ENCODE measurements around the gene GAB1.
"Not testable (repeated sequence)": the region's sequence is repeated elsewhere in the genome, so short reads cannot be mapped to it uniquely, and the experiment has no call there.

GAB1 gene

DNA sequence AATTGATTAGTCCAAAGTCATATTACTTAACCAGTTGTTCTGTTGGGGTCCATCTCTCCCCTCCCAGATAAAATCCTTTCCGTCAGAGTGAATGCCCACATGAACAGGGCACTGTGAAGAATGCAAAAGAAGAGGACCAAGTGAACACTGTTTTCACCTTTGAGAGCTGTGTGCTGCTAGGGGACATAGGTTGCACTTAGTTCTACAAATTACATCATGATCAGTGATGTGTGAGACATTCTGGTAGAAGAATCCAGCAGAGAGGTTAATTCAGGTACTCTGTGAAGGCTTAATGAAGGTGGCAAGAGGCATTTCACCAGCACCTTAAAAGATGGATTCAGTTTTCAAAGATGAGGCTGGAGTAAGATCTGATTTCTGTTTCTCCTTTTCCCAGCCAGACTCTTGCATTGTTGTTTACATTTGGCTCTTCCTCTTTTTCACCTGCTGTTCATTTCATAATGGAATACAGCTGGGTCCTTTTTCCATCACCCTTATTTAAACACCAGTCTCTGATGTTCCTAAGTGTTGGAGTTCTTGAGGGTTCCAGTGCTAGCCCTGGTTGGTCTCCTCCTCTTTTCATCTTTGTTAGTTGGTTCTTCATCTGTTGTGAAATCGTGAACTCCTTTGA, 10.9 kb downstream of the GAB1 start:
- Histone ChIP-seq H3K4me3 (no peak overlapping the region), H3K9ac (no peak overlapping the region), H3K36me3 (peaks cover 34% of the 10 kb centered on the region), H3K4me1 (peaks cover 25% of the 10 kb centered on the region), H4K20me1 (peaks cover 66% of the 10 kb centered on the region), H3K9me3 (peaks cover 17% of the 10 kb centered on the region; the same call in 1 of the 2 replicates), H3K4me2 (no peak overlapping the region), H3K27me3 (no peaks in the 10 kb centered on the region), H3K27ac (no peak overlapping the region)
- no peak for TF ChIP-seq Cebpa-rat (IDR thresholded peaks at IDR 0.05)

DNA sequence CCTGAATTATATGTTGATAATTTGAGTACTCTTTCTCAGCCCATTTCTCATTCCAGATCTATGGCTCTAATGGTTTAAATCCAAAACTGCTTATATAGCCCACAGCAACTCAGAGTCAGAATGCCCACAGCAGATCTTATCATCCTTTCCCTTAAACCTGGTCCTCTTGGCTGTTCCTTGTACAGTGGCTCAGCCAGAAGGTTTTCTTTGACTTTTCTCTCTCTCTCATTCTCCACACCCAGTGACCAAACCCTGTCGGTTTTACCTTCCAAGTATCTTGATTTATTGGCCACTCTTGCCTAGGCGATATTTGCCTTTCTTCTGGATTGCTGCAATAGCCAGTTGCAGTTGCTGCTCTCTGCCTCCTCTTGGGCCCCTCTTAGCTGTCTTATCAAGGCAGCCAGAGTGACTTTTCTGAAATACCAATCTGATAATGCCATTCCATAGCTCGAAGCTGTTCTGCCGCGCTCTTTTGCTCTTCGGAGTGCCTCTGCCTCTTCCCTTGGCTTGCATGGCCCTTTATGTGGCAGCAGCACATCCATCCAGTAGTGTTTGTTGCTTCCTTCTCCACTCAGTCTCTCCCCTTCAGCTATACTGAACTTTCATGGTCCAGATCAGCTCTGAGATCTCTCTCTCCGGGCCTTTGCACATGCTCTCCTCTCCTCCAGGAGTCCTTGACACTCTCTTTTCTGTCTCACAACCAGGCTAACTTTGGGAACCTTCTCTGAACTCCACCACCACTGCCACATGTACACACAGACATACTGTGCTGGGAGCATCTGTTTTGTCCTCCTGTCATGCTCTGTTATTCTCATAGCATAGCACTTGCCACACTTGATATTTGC, 11.8 kb downstream of the GAB1 start:
- Histone ChIP-seq H4K20me1 (peaks cover 66% of the 10 kb centered on the region), H3K9me3 (peaks cover 17% of the 10 kb centered on the region; the same call in 1 of the 2 replicates), H3K4me3 (no peak overlapping the region), H3K27ac (no peak overlapping the region), H3K36me3 (peaks cover 34% of the 10 kb centered on the region), H3K27me3 (no peaks in the 10 kb centered on the region), H3K4me2 (no peak overlapping the region), H3K9ac (no peak overlapping the region), H3K4me1 (peaks cover 29% of the 10 kb centered on the region)
- no peak for TF ChIP-seq Cebpa-rat (IDR thresholded peaks at IDR 0.05)

DNA sequence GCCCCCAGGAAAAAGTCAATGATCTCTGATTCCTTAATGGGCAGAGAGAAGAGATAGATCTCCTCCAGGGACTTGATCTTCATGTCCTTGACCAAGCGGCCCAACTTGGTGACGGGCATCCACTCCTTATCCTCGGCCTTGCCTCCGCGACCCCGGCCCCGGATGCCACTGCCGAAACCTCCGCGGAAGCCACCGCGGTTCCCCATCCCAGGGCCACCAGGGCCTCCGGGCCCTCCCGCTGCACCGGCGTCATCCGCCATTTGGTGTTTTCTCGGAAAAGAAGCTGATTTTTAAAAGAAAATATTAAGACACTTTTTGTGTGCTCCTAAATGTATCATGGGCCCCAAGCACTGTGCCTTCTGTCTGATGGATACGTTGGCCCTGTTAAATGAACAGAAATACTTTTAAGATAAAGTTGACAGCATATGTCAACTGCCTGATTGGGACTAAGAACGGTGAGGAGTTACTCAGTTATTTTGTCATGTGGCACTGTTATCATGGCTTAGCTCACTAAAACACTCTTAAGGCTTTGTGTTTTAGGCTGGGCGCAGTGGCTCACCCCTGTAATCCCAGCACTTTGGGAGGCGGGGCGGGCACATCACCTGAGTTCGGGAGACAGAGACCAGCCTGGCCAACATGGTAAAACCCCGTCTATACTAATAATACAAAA, 13.3 kb downstream of the GAB1 start:
- Histone ChIP-seq H3K9me3 (peaks cover 17% of the 10 kb centered on the region; the same call in 1 of the 2 replicates), H4K20me1 (peaks cover 57% of the 10 kb centered on the region), H3K4me1 (peaks cover 39% of the 10 kb centered on the region), H3K36me3 (peaks cover 30% of the 10 kb centered on the region)
- not testable (repeated sequence) for H3K4me3 ChIP-seq, H3K27me3 ChIP-seq, H3K27ac ChIP-seq, H3K9ac ChIP-seq, H3K4me2 ChIP-seq

DNA sequence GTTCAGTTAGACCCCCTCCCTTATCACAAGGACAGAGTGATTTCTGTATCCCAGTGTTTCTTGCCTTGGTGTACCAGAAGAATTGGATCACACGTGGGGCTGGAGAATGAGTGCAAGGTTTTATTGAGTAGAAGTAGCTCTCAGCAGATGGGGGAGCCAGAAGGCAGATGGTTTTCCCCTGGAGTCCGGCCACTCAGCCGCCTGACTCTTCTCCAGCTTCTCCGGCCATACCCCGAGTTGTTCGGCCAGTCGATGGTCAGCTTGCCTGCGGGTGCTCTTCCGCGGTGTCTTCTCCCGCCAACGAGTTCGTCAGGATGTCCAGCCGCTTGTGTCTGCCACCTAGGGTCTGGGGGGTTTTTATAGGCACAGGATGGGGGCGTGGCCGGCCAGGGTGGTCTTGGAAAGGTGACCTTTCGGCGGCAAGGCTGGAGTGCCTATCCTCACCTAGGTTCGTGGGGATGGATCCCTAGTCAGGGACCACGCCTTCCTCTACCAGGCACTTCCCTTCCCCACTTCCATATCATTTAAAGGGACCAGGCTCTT, 14.5 kb downstream of the GAB1 start:
- Histone ChIP-seq H3K9me3 (peaks cover 17% of the 10 kb centered on the region; the same call in 1 of the 2 replicates), H3K9ac (no peak overlapping the region), H3K4me1 (peaks cover 51% of the 10 kb centered on the region), H3K4me2 (peak overlapping the region; percentile 66), H3K27me3 (no peaks in the 10 kb centered on the region), H3K36me3 (peaks cover 22% of the 10 kb centered on the region), H3K27ac (0 out of 2 replicates have a peak overlapping the region, but pooled peaks have one; percentile 4), H3K4me3 (no peak overlapping the region), H4K20me1 (peaks cover 58% of the 10 kb centered on the region)
- TF ChIP-seq Cebpa-rat (IDR thresholded peaks at IDR 0.05): no peak

DNA sequence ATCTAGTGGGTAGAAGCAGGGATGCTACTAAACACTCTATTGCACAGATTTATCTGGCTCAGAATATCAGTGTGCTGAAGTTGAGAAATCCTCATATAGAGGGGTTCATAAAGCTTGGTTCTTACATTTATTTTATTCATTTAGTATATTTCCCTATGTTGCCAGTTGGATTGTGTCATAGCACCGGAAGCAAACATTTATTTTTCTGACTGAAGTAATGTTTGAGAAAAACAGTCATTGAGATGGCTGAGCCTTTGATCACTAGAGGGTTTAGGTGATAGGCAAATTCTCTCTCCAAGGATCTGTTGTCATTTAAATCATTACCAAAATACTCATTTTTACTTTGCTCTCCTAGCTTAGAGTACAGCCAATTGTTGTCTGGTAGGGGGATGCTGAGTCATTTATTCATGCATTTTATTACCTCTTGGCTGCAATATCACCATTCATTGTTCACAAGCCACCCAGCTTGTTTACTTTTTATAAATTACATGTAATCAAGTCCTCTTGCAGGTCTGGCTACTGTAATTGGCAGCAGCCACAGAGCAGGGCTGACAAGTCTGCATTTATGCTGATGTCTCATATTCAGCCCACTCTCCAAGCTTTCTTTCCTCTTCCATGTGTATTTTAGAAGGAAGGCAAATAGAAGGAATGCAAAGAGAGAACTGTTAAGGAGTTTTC, 15.2 kb downstream of the GAB1 start:
- Histone ChIP-seq H3K27ac (0 out of 2 replicates have a peak overlapping the region, but pooled peaks have one; percentile 4), H3K4me2 (peak overlapping the region; percentile 66), H3K4me3 (no peak overlapping the region), H3K9ac (no peak overlapping the region), H3K27me3 (no peaks in the 10 kb centered on the region), H3K4me1 (peaks cover 58% of the 10 kb centered on the region), H4K20me1 (peaks cover 51% of the 10 kb centered on the region), H3K36me3 (peaks cover 18% of the 10 kb centered on the region), H3K9me3 (peaks cover 17% of the 10 kb centered on the region; the same call in 1 of the 2 replicates)
- no peak for TF ChIP-seq Cebpa-rat (IDR thresholded peaks at IDR 0.05)

DNA sequence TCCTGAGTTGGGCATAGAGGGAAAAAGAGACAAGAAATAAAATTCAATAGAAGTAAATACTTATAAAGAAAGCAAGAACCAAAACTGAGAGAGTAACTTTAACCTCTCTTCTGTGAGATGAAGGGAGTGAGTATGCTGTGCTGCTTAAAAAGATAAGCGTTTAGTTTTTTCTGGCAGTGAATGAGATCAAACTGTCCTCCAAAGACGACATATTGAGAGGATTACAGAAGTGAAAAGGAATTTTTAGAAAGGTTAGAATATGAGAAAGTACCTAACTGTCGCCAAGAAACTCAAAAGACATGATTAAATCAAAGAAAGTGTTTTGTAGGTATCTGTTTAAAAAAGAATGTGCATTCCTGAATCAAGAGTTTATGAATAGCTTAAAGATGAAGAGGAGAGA, 16.0 kb downstream of the GAB1 start:
- no peak overlapping the region for H3K27ac ChIP-seq
- H3K4me1 ChIP-seq: peaks cover 61% of the 10 kb centered on the region
- 0 out of 2 replicates have a peak overlapping the region, but pooled peaks have one; percentile 66 for H3K4me2 ChIP-seq
- TF ChIP-seq Cebpa-rat (IDR thresholded peaks at IDR 0.05): no peak
- H3K27me3 ChIP-seq: no peaks in the 10 kb centered on the region
- H3K36me3 ChIP-seq: peaks cover 18% of the 10 kb centered on the region
- no peak overlapping the region for H3K4me3 ChIP-seq
- peaks cover 44% of the 10 kb centered on the region for H4K20me1 ChIP-seq
- no peak overlapping the region for H3K9ac ChIP-seq
- H3K9me3 ChIP-seq: peaks cover 17% of the 10 kb centered on the region; the same call in 1 of the 2 replicates

DNA sequence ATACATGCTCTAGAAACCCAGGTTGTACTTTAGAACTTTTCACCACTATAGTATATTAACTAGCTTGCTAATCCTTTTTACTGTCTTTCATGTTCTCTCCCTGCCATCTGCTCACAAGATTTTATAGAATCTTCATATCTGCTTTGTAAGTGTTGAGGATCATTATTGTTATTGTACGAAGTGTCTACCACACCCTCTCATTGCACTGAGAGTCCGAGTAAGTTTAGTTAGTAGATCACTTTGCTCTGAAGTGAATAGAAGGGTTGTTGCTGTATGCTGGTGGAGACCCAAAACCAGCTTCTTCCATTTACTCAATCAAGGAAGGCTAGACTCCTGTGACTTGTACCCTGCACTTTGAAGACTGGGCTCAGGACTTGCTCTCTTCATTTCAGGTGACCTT, 17.1 kb downstream of the GAB1 start:
- peaks cover 18% of the 10 kb centered on the region for H3K36me3 ChIP-seq
- no peak overlapping the region for H3K27ac ChIP-seq
- H3K4me3 ChIP-seq: no peak overlapping the region
- peaks cover 72% of the 10 kb centered on the region for H3K4me1 ChIP-seq
- H3K4me2 ChIP-seq: no peak overlapping the region
- no peaks in the 10 kb centered on the region for H3K27me3 ChIP-seq
- peaks cover 44% of the 10 kb centered on the region for H4K20me1 ChIP-seq
- H3K9ac ChIP-seq: no peak overlapping the region
- no peak for TF ChIP-seq Cebpa-rat (IDR thresholded peaks at IDR 0.05)
- peaks cover 15% of the 10 kb centered on the region; the same call in 1 of the 2 replicates for H3K9me3 ChIP-seq

DNA sequence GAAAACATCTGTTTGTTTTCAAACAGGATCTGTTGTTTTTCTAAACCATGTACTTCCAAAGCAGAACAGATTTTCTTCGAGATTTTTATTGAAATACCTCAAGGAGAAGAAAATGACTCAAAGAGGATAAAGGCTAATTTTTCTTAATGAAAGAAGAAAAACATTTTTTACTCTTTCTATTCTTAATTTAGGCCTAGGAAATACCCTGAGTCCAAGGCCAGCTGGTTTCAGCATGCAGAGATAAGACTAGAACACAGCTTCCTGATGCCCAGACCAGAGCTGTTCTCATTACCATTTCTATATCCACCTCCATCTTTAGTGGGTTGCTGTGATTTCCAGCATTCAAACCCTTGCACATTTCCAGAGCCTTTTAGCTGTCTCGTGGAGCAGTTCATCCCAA, 18.3 kb downstream of the GAB1 start:
- no peak for TF ChIP-seq Cebpa-rat (IDR thresholded peaks at IDR 0.05)
- Histone ChIP-seq H3K27me3 (no peaks in the 10 kb centered on the region), H3K36me3 (peaks cover 14% of the 10 kb centered on the region), H3K9me3 (0 out of 2 replicates have a peak, but pooled peaks cover 4% of the 10 kb centered on the region), H3K4me3 (no peak overlapping the region), H3K9ac (no peak overlapping the region), H3K4me1 (peaks cover 84% of the 10 kb centered on the region), H3K27ac (no peak overlapping the region), H4K20me1 (peaks cover 44% of the 10 kb centered on the region), H3K4me2 (0 out of 2 replicates have a peak overlapping the region, but pooled peaks have one; percentile 0)

All from BLaER1 (cell line).